CD14-positive monocyte (primary cell): Measurements from ENCODE around the gene SYDE1. TPM values are rescaled to one million over a fixed set of nuclear protein-coding genes. Genes with fewer than 3 reads are reported as not detected.

ENCODE experiments used
- DNase-seq, 3 donors: peaks; one replicate each; pipeline ENCODE4 v3.0.0-alpha.2; 2011 to 2022
- H2AFZ ChIP-seq: 2 replicates; pipeline ENCODE4 v1.6.0; 2012; ENCODE audit warnings: mild to moderate bottlenecking, low read depth, low read length, inconsistent platforms; ENCODE audit not compliant: insufficient read depth, poor library complexity, severe bottlenecking
- H3K27ac ChIP-seq, 2 donors: 1 replicate in 1 of 2; 2 replicates in 1 of 2; pipeline ENCODE4 v1.5.1; 2012 to 2013; ENCODE audit warnings: low read length in 2 of 2, control low read depth in 1 of 2, inconsistent platforms in 1 of 2, low read depth in 1 of 2, mild to moderate bottlenecking in 1 of 2
- H3K27me3 ChIP-seq, 2 donors: one replicate each; pipeline versions ENCODE4 v1.6.0 to v1.6.1; 2011 to 2013; ENCODE audit warnings: low read length in 2 of 2; ENCODE audit not compliant: control insufficient read depth in 2 of 2, insufficient read depth in 2 of 2
- H3K36me3 ChIP-seq, 2 donors: replicated peaks in 1 of 2; 1 replicate in 1 of 2; 2 replicates in 1 of 2; pipeline versions ENCODE4 v1.5.1 to v1.6.1; 2012 to 2013; ENCODE audit warnings: low read length in 2 of 2, control low read depth in 1 of 2, inconsistent platforms in 1 of 2, mild to moderate bottlenecking in 1 of 2; ENCODE audit not compliant: insufficient read depth in 2 of 2, control insufficient read depth in 1 of 2
- H3K4me1 ChIP-seq, 2 donors: 1 replicate in 1 of 2; 2 replicates in 1 of 2; pipeline versions ENCODE4 v1.5.1 to v1.6.1; 2012 to 2013; ENCODE audit warnings: low read length in 2 of 2, control low read depth in 1 of 2, inconsistent platforms in 1 of 2, mild to moderate bottlenecking in 1 of 2, moderate library complexity in 1 of 2; ENCODE audit not compliant: insufficient read depth in 2 of 2, control insufficient read depth in 1 of 2
- H3K4me2 ChIP-seq: replicated peaks from 2 replicates; pipeline ENCODE3; 2012; ENCODE audit warnings: low read length, moderate library complexity, mild to moderate bottlenecking; ENCODE audit not compliant: poor library complexity, severe bottlenecking; ENCODE audit errors: extremely low read depth
- H3K4me3 ChIP-seq, 3 experiments: fragments of 200-600 bp in 1 of 3; sonication (generic) in 1 of 3; replicated peaks in 1 of 3; 1 replicate in 2 of 3; 2 replicates in 1 of 3; pipeline ENCODE4 v1.5.1; 2011 to 2013; ENCODE audit warnings: low read length in 3 of 3, mild to moderate bottlenecking in 3 of 3, control low read depth in 2 of 3, low read depth in 2 of 3, inconsistent platforms in 1 of 3, moderate library complexity in 1 of 3
- H3K79me2 ChIP-seq: 2 replicates; pipeline ENCODE4 v1.6.0; 2012; ENCODE audit warnings: mild to moderate bottlenecking, control low read depth, inconsistent platforms, low read length, moderate library complexity; ENCODE audit not compliant: insufficient read depth
- H3K9ac ChIP-seq: 2 replicates; pipeline ENCODE4 v1.6.0; 2017; ENCODE audit warnings: low read length, mild to moderate bottlenecking; ENCODE audit not compliant: insufficient read depth, poor library complexity, severe bottlenecking
- H3K9me3 ChIP-seq, 2 donors: replicated peaks in 1 of 2; 1 replicate in 1 of 2; 2 replicates in 1 of 2; pipeline versions ENCODE4 v1.5.1 to v1.6.1; 2012 to 2013; ENCODE audit warnings: low read length in 2 of 2, control low read depth in 1 of 2; ENCODE audit not compliant: control insufficient read depth in 1 of 2, insufficient read depth in 1 of 2
- H4K20me1 ChIP-seq: 2 replicates; pipeline ENCODE4 v1.6.0; 2012; ENCODE audit warnings: mild to moderate bottlenecking, low read length, control low read depth, moderate library complexity; ENCODE audit not compliant: insufficient read depth
- H3K27ac Mint-ChIP-seq, 7 donors: one replicate each; pipeline ENCODE4 v1.8.0; 2020; ENCODE audit warnings: mild to moderate bottlenecking in 7 of 7, mixed read lengths in 7 of 7, moderate library complexity in 6 of 7, inconsistent platforms in 2 of 7
- H3K27me3 Mint-ChIP-seq, 3 donors: one replicate each; pipeline ENCODE4 v1.8.0; 2021 to 2022; ENCODE audit warnings: low read depth in 3 of 3, mild to moderate bottlenecking in 3 of 3, mixed read lengths in 3 of 3, moderate library complexity in 3 of 3, inconsistent platforms in 1 of 3
- H3K36me3 Mint-ChIP-seq, 2 donors: one replicate each; pipeline ENCODE4 v1.8.0; 2020; ENCODE audit warnings: mixed read lengths in 2 of 2, inconsistent platforms in 1 of 2, mild to moderate bottlenecking in 1 of 2
- H3K4me1 Mint-ChIP-seq: one replicate; pipeline ENCODE4 v1.8.0; 2020; ENCODE audit warnings: mild to moderate bottlenecking, mixed read lengths
- H3K4me3 Mint-ChIP-seq, 2 donors: one replicate each; pipeline ENCODE4 v1.8.0; 2020; ENCODE audit warnings: mild to moderate bottlenecking in 2 of 2, mixed read lengths in 2 of 2, moderate library complexity in 1 of 2
- H3K9me3 Mint-ChIP-seq, 7 donors: one replicate each; pipeline ENCODE4 v1.8.0; 2020 to 2022; ENCODE audit warnings: mixed read lengths in 7 of 7, mild to moderate bottlenecking in 6 of 7, moderate library complexity in 6 of 7, inconsistent platforms in 2 of 7
- WGBS: methylation state at CpG from one replicate; pipeline ENCODE4 v1.1.5; 2013; ENCODE audit warnings: missing lambda C conversion rate; ENCODE audit not compliant: insufficient coverage; 5-methylcytosine and 5-hydroxymethylcytosine counted together
- intact Hi-C, 2 donors: fragments of 100-400 bp; cut with micrococcal nuclease; formaldehyde crosslinking; loops; one replicate each; pipeline versions ENCODE4 v1.15.0 to v1.15.1; 2023
- polyA plus RNA-seq, 3 donors: library from polyadenylated mRNA; depleted of rRNA in 1 of 3; unstranded in 2 of 3; stranded (reverse) in 1 of 3; fragments of 300-500 nt in 2 of 3; fragments of >200 nt in 1 of 3; fragmentation: Illumina TruSeq in 2 of 3; gene quantifications; 1 replicate in 2 of 3; 2 replicates in 1 of 3; pipeline ENCODE4 v1.2.3, GENCODE V29; 2012 to 2021
- TF ChIP-seq, protein P1 (sequence below): fragments of 200-600 bp; IDR thresholded peaks from one replicate; pipeline ENCODE4 v1.8.0; 2022; ENCODE audit warnings: antibody characterized with exemption, mild to moderate bottlenecking

The SYDE1 gene
- polyA plus RNA-seq, 3 donors: not detected

DNA sequence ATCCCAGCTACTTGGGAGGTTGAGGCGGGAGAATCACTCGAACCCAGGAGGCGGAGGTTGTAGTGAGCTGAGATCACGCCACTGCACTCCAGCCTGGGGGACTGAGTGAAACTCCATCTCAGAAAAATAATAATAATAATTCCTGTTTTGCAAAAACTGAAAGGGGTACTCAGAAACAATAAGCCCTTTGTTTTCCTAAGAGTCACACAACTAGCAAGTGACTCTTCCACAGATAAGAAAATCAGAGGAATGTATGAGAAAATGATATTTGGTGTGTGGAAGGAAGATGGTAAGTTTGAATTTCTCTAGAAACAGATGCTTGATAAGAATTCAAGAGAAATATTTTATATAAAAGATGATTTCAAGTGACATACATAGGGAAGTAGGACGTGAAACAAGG lies 35.1 kb downstream of the SYDE1 start:
- Mint-ChIP-seq H3K9me3 (peaks cover 8 to 27% (median 20%) of the 10 kb centered on the region in 7 donors), H3K36me3 (no peaks in the 10 kb centered on the region), H3K27me3 (peaks cover 3 to 6% (median 5%) of the 10 kb centered on the region in 3 donors), H3K27ac (no peak overlapping the region), H3K4me1 (no peaks in the 10 kb centered on the region), H3K4me3 (no peak overlapping the region)
- Histone ChIP-seq H3K9me3 (peaks cover 6 to 18% of the 10 kb centered on the region in 2 donors), H3K27ac (no peak overlapping the region), H3K79me2 (no peaks in the 10 kb centered on the region), H3K4me3 (no peak overlapping the region), H2AFZ (no peak overlapping the region), H4K20me1 (no peaks in the 10 kb centered on the region), H3K4me1 (no peaks in the 10 kb centered on the region), H3K9ac (no peak overlapping the region), H3K27me3 (no peaks in the 10 kb centered on the region), H3K36me3 (no peaks in the 10 kb centered on the region), H3K4me2 (no peak overlapping the region)
- 100% methylated on average over 1 of the region's 5 CpGs for WGBS
- TF ChIP-seq, protein P1, sequence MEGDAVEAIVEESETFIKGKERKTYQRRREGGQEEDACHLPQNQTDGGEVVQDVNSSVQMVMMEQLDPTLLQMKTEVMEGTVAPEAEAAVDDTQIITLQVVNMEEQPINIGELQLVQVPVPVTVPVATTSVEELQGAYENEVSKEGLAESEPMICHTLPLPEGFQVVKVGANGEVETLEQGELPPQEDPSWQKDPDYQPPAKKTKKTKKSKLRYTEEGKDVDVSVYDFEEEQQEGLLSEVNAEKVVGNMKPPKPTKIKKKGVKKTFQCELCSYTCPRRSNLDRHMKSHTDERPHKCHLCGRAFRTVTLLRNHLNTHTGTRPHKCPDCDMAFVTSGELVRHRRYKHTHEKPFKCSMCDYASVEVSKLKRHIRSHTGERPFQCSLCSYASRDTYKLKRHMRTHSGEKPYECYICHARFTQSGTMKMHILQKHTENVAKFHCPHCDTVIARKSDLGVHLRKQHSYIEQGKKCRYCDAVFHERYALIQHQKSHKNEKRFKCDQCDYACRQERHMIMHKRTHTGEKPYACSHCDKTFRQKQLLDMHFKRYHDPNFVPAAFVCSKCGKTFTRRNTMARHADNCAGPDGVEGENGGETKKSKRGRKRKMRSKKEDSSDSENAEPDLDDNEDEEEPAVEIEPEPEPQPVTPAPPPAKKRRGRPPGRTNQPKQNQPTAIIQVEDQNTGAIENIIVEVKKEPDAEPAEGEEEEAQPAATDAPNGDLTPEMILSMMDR: no peak
- no peak for DNase-seq
- intact Hi-C loops: no loop called here

GRCh38 chr19:15144046-15144646 lies 36.9 kb downstream of the SYDE1 start:
- H3K36me3 Mint-ChIP-seq: no peaks in the 10 kb centered on the region
- Histone ChIP-seq H4K20me1 (no peaks in the 10 kb centered on the region), H3K27me3 (no peaks in the 10 kb centered on the region), H2AFZ (no peak overlapping the region), H3K4me3 (no peak overlapping the region), H3K79me2 (no peaks in the 10 kb centered on the region), H3K4me2 (no peak overlapping the region), H3K4me1 (no peaks in the 10 kb centered on the region), H3K9ac (no peak overlapping the region), H3K27ac (no peak overlapping the region), H3K36me3 (no peaks in the 10 kb centered on the region), H3K9me3 (peaks cover 5 to 13% of the 10 kb centered on the region in 2 donors)
- H3K9me3 Mint-ChIP-seq: peaks cover 4 to 21% (median 13%) of the 10 kb centered on the region in 7 donors
- TF ChIP-seq, protein P1: no peak
- intact Hi-C loops: no loop called here
- peaks cover under 1% of the 10 kb centered on the region for H3K4me1 Mint-ChIP-seq
- H3K27ac Mint-ChIP-seq: peak overlapping the region in 1 of 7 donors; percentile 8
- no peak overlapping the region for H3K4me3 Mint-ChIP-seq
- DNase-seq: no peak
- 90% methylated on average over 1 of the region's 1 CpG for WGBS
- peaks cover 6 to 8% (median 8%) of the 10 kb centered on the region in 3 donors for H3K27me3 Mint-ChIP-seq
